ENCODE results near the gene C18orf32. TPM values are rescaled to one million over a fixed set of nuclear protein-coding genes. Genes with fewer than 3 reads are reported as not detected.
A peak's percentile ranks its signal among the peaks of the same experiment; 100 is the strongest.

Gene C18orf32
- total RNA-seq, 4 donors from 2014 or later = 8.3 to 51.3 (median 26.5) TPM

GRCh38 chr18:49503931-49504330, 16.9 kb upstream of the C18orf32 start:
- no peak overlapping the region for H3K4me3 ChIP-seq
- no peaks in the 10 kb centered on the region for H3K36me3 ChIP-seq
- DNase-seq = no peak
- no peak for TF ChIP-seq CTCF (IDR thresholded peaks at IDR 0.05)
- TF ChIP-seq POLR2A (IDR thresholded peaks at IDR 0.05) = no peak
- no peaks in the 10 kb centered on the region for H3K27me3 ChIP-seq
- H3K9me3 ChIP-seq = no peaks in the 10 kb centered on the region
- H3K4me1 ChIP-seq = no peaks in the 10 kb centered on the region
- no peak overlapping the region for H3K27ac ChIP-seq

GRCh38 chr18:49500201-49500921, 13.3 kb upstream of the C18orf32 start:
- TF ChIP-seq CTCF (IDR thresholded peaks at IDR 0.05) = no peak
- no peak for TF ChIP-seq POLR2A (IDR thresholded peaks at IDR 0.05)
- no peak for DNase-seq
- H3K27ac ChIP-seq = no peak overlapping the region
- H3K4me1 ChIP-seq = no peaks in the 10 kb centered on the region
- no peak overlapping the region for H3K4me3 ChIP-seq
- no peaks in the 10 kb centered on the region for H3K9me3 ChIP-seq
- H3K36me3 ChIP-seq = no peaks in the 10 kb centered on the region
- H3K27me3 ChIP-seq = no peaks in the 10 kb centered on the region

GRCh38 chr18:49499046-49499637, 12.1 kb upstream of the C18orf32 start:
- H3K4me3 ChIP-seq = no peak overlapping the region
- TF ChIP-seq POLR2A (IDR thresholded peaks at IDR 0.05) (no peak), CTCF (IDR thresholded peaks at IDR 0.05) (no peak)
- H3K27me3 ChIP-seq = no peaks in the 10 kb centered on the region
- H3K4me1 ChIP-seq = no peaks in the 10 kb centered on the region
- no peak overlapping the region for H3K27ac ChIP-seq
- peak in 1 of 3 donors; percentile 26 for DNase-seq
- no peaks in the 10 kb centered on the region for H3K9me3 ChIP-seq
- H3K36me3 ChIP-seq = no peaks in the 10 kb centered on the region

GRCh38 chr18:49495480-49495879, 8.4 kb upstream of the C18orf32 start:
- TF ChIP-seq POLR2A (IDR thresholded peaks at IDR 0.05) = no peak
- no peak for TF ChIP-seq CTCF (IDR thresholded peaks at IDR 0.05)
- Histone ChIP-seq H3K4me1 (peaks cover 0 to 11% (median 2%) of the 10 kb centered on the region in 4 donors), H3K36me3 (peaks cover 0 to 6% (median 0%) of the 10 kb centered on the region in 3 donors), H3K27ac (no peak overlapping the region), H3K27me3 (no peaks in the 10 kb centered on the region), H3K4me3 (no peak overlapping the region), H3K9me3 (no peaks in the 10 kb centered on the region)
- no peak for DNase-seq

GRCh38 chr18:49495076-49495475, 8.0 kb upstream of the C18orf32 start:
- no peaks in the 10 kb centered on the region for H3K27me3 ChIP-seq
- TF ChIP-seq POLR2A (IDR thresholded peaks at IDR 0.05) (no peak), CTCF (IDR thresholded peaks at IDR 0.05) (no peak)
- H3K9me3 ChIP-seq = no peaks in the 10 kb centered on the region

More at GRCh38 chr18:49495076-49495475, 8.0 kb upstream of the C18orf32 start:
- peaks cover 0 to 12% (median 3%) of the 10 kb centered on the region in 4 donors for H3K4me1 ChIP-seq
- H3K4me3 ChIP-seq = no peak overlapping the region
- no peak overlapping the region for H3K27ac ChIP-seq
- no peak for DNase-seq
- peaks cover 0 to 10% (median 0%) of the 10 kb centered on the region in 3 donors for H3K36me3 ChIP-seq

Measured in Peyer's patch (tissue), 4 donors.